A549 (cell line): ENCODE data around the gene GABRD. TPM values are rescaled to one million over a fixed set of nuclear protein-coding genes. Genes with fewer than 3 reads are reported as not detected.

Experiments
- ATAC-seq, 2 experiments: fragments of 200-7000 bp in 1 of 2; fragments of >200 bp in 1 of 2; cut with Nextera tagmentation in 1 of 2; cut with Tn5 transposase in 1 of 2; 3 replicates each; pipeline versions ENCODE4 v1.8.0 to v1.9.1; 2018 to 2020; ENCODE audit warnings: mild to moderate bottlenecking in 1 of 2, moderate library complexity in 1 of 2
- CTCF ChIA-PET: fragments of 300-600 bp; sonication (Branson Sonifier 250); formaldehyde crosslinking; extraction: SDS; loops from one replicate; lab custom pipeline; 2021; ENCODE audit warnings: antibody characterized with exemption, inconsistent platforms; lab: Yijun Ruan, JAX
- POLR2A ChIA-PET: fragments of 350-600 bp; formaldehyde crosslinking; extraction: SDS; loops from one replicate; lab custom pipeline; 2021; ENCODE audit warnings: antibody characterized with exemption, inconsistent platforms; lab: Yijun Ruan, JAX
- DNase-seq, 2 experiments: peaks; one replicate each; pipeline versions ENCODE4 v3.0.0 to v3.0.0-alpha.2; 2011 to 2016; ENCODE audit warnings: low read depth in 1 of 2, low spot score in 1 of 2
- FAIRE-seq: peaks from 2 replicates; lab custom pipeline; 2011; peaks lifted over from hg19 to GRCh38; lab: Jason Lieb, UNC
- H3K27ac ChIP-seq, 2 experiments: fragments of >200 bp; sonication (Bioruptor Twin); formaldehyde crosslinking; 3 replicates each; pipeline ENCODE4 v1.5.1; 2016 to 2017
- H3K4me1 ChIP-seq: fragments of >200 bp; sonication (Bioruptor Twin); formaldehyde crosslinking; 3 replicates; pipeline ENCODE4 v1.6.1; 2016
- H3K4me2 ChIP-seq: fragments of >200 bp; sonication (Bioruptor Twin); formaldehyde crosslinking; 3 replicates; pipeline ENCODE4 v1.6.1; 2016
- H3K4me3 ChIP-seq: fragments of >200 bp; sonication (Bioruptor Twin); formaldehyde crosslinking; 3 replicates; pipeline ENCODE4 v1.5.1; 2016
- H3K9me3 ChIP-seq: fragments of >200 bp; sonication (Bioruptor Twin); formaldehyde crosslinking; 3 replicates; pipeline ENCODE4 v1.6.1; 2016
- BHLHE40 ChIP-seq: IDR thresholded peaks from 2 replicates; pipeline ENCODE4 v1.6.1; 2012; ENCODE audit warnings: low read depth, low read length, inconsistent platforms
- CHD2 ChIP-seq: fragments of 150-350 bp; IDR thresholded peaks from 2 replicates; pipeline ENCODE4 v1.6.1; 2014; ENCODE audit warnings: low read length; ENCODE audit not compliant: partially characterized antibody
- EHF ChIP-seq: fragments of 250-450 bp; sonication (Bioruptor Pico); IDR thresholded peaks from 2 replicates; pipeline ENCODE4 v1.5.0; 2020; ENCODE audit warnings: mild to moderate bottlenecking
- EHMT2 ChIP-seq: fragments of 200-600 bp; sonication (generic); IDR thresholded peaks from 2 replicates; pipeline ENCODE4 v1.6.1; 2016; ENCODE audit warnings: antibody characterized with exemption, low read depth, mild to moderate bottlenecking, moderate library complexity
- EP300 ChIP-seq, 2 experiments: fragments of >200 bp; sonication (Bioruptor Twin); formaldehyde crosslinking; IDR thresholded peaks; 2 replicates in 1 of 2; 3 replicates in 1 of 2; pipeline ENCODE4 v1.6.1; 2016 to 2017
- FOSB ChIP-seq: fragments of 250-450 bp; sonication (Bioruptor Pico); IDR thresholded peaks from 2 replicates; pipeline ENCODE4 v1.5.0; 2020; ENCODE audit warnings: mild to moderate bottlenecking, moderate library complexity
- GATA3 ChIP-seq: IDR thresholded peaks from 2 replicates; pipeline ENCODE4 v1.6.1; 2012; ENCODE audit warnings: borderline replicate concordance
- HDAC2 ChIP-seq: fragments of 200-600 bp; sonication (generic); IDR thresholded peaks from 2 replicates; pipeline ENCODE4 v1.6.1; 2016
- MAFK ChIP-seq: fragments of 450-650 bp; IDR thresholded peaks from 2 replicates; pipeline ENCODE4 v1.6.1; 2014; ENCODE audit not compliant: partially characterized antibody
- MYC ChIP-seq: IDR thresholded peaks from 2 replicates; pipeline ENCODE4 v1.6.1; 2012; ENCODE audit warnings: mild to moderate bottlenecking, inconsistent platforms, low read length, improper control_type of control experiment, borderline replicate concordance
- PHF8 ChIP-seq: fragments of 200-600 bp; sonication (generic); IDR thresholded peaks from 2 replicates; pipeline ENCODE4 v1.6.1; 2016; ENCODE audit warnings: low read depth, mild to moderate bottlenecking, antibody characterized with exemption, moderate library complexity, borderline replicate concordance
- POLR2A ChIP-seq: IDR thresholded peaks from 2 replicates; pipeline ENCODE4 v1.6.1; 2012; ENCODE audit warnings: mild to moderate bottlenecking, low read length
- POLR2AphosphoS2 ChIP-seq: conservative IDR thresholded peaks from 2 replicates; pipeline ENCODE4 v1.6.1; 2012; ENCODE audit warnings: low read length, improper control_type of control experiment, inconsistent platforms
- REST ChIP-seq: fragments of 200-600 bp; sonication (generic); IDR thresholded peaks from 2 replicates; pipeline ENCODE4 v1.6.1; 2016; ENCODE audit warnings: antibody characterized with exemption, mild to moderate bottlenecking, moderate library complexity
- RFX5 ChIP-seq: fragments of 450-650 bp; IDR thresholded peaks from 2 replicates; pipeline ENCODE4 v1.7.1; 2014; ENCODE audit warnings: antibody characterized with exemption, mild to moderate bottlenecking, moderate library complexity
- RNF2 ChIP-seq: fragments of 200-600 bp; sonication (generic); IDR thresholded peaks from 2 replicates; pipeline ENCODE4 v1.6.1; 2016; ENCODE audit warnings: low read depth, mild to moderate bottlenecking, antibody characterized with exemption, moderate library complexity, borderline replicate concordance
- TP53 ChIP-seq: fragments of 250-450 bp; sonication (Bioruptor Pico); IDR thresholded peaks from 2 replicates; pipeline ENCODE4 v1.5.0; 2021; ENCODE audit warnings: mild to moderate bottlenecking, moderate library complexity
- ZFP36 ChIP-seq: fragments of 450-650 bp; IDR thresholded peaks from 2 replicates; pipeline ENCODE4 v1.6.1; 2014; ENCODE audit warnings: borderline replicate concordance; ENCODE audit not compliant: partially characterized antibody
- ZNF302 ChIP-seq: fragments of 250-450 bp; sonication (Bioruptor Pico); IDR thresholded peaks from 2 replicates; pipeline ENCODE4 v1.9.0; 2021; ENCODE audit warnings: inconsistent platforms, mild to moderate bottlenecking, moderate library complexity
- ZSCAN20 ChIP-seq: fragments of 250-450 bp; sonication (Bioruptor Pico); IDR thresholded peaks from 2 replicates; pipeline ENCODE4 v1.8.0; 2022; ENCODE audit warnings: mild to moderate bottlenecking, moderate library complexity
- WGBS: methylation state at CpG from one replicate; pipeline ENCODE4 v1.1.6; 2017; ENCODE audit errors: missing lambda C conversion rate; 5-methylcytosine and 5-hydroxymethylcytosine counted together
- polyA plus RNA-seq, 4 experiments: library from polyadenylated mRNA; depleted of rRNA in 3 of 4; stranded (reverse); fragments of >200 nt; fragmentation: RNase III in 1 of 4; extraction: RNeasy Plus Mini Kit Qiagen cat#74134 plus additional on column Dnase treatment in 1 of 4; gene quantifications; 2 replicates in 3 of 4; 3 replicates in 1 of 4; pipeline ENCODE4 v1.2.3, GENCODE V29; 2011 to 2017
- TF ChIP-seq, protein P1 (sequence below): fragments of >200 bp; sonication (Bioruptor Twin); formaldehyde crosslinking; IDR thresholded peaks from 3 replicates; pipeline ENCODE4 v1.5.1; 2016
- TF ChIP-seq, protein P2 (sequence below): fragments of 250-450 bp; sonication (Bioruptor Pico); IDR thresholded peaks from 2 replicates; pipeline ENCODE4 v1.5.0; 2020; ENCODE audit warnings: low read depth, mild to moderate bottlenecking, moderate library complexity
- TF ChIP-seq, protein P3 (sequence below): IDR thresholded peaks from 2 replicates; pipeline ENCODE4 v1.6.1; 2012; ENCODE audit warnings: low read depth, borderline replicate concordance
- TF ChIP-seq, protein P4 (sequence below): fragments of 250-450 bp; sonication (Bioruptor Pico); IDR thresholded peaks from 2 replicates; pipeline ENCODE4 v1.5.0; 2021; ENCODE audit warnings: mild to moderate bottlenecking, moderate library complexity, borderline replicate concordance

Gene GABRD
- polyA plus RNA-seq, 2 of the 4 experiments (the other 2 are of a cell fraction) = 0.12 to 0.52 TPM

GRCh38 chr1:2025491-2025981, 6.4 kb downstream of the GABRD start:
- POLR2A ChIA-PET = no interaction called here
- no peak for TF ChIP-seq REST
- TF ChIP-seq, protein P1, sequence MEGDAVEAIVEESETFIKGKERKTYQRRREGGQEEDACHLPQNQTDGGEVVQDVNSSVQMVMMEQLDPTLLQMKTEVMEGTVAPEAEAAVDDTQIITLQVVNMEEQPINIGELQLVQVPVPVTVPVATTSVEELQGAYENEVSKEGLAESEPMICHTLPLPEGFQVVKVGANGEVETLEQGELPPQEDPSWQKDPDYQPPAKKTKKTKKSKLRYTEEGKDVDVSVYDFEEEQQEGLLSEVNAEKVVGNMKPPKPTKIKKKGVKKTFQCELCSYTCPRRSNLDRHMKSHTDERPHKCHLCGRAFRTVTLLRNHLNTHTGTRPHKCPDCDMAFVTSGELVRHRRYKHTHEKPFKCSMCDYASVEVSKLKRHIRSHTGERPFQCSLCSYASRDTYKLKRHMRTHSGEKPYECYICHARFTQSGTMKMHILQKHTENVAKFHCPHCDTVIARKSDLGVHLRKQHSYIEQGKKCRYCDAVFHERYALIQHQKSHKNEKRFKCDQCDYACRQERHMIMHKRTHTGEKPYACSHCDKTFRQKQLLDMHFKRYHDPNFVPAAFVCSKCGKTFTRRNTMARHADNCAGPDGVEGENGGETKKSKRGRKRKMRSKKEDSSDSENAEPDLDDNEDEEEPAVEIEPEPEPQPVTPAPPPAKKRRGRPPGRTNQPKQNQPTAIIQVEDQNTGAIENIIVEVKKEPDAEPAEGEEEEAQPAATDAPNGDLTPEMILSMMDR = no peak
- TF ChIP-seq, protein P2, sequence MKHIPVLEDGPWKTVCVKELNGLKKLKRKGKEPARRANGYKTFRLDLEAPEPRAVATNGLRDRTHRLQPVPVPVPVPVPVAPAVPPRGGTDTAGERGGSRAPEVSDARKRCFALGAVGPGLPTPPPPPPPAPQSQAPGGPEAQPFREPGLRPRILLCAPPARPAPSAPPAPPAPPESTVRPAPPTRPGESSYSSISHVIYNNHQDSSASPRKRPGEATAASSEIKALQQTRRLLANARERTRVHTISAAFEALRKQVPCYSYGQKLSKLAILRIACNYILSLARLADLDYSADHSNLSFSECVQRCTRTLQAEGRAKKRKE (CRISPR knock-in tag) = no peak
- TF ChIP-seq BHLHE40 = no peak
- TF ChIP-seq CHD2 = no peak
- TF ChIP-seq POLR2A = no peak
- no peak for TF ChIP-seq TP53 (CRISPR knock-in tag)
- TF ChIP-seq, protein P3, sequence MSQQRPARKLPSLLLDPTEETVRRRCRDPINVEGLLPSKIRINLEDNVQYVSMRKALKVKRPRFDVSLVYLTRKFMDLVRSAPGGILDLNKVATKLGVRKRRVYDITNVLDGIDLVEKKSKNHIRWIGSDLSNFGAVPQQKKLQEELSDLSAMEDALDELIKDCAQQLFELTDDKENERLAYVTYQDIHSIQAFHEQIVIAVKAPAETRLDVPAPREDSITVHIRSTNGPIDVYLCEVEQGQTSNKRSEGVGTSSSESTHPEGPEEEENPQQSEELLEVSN = no peak
- no peak for TF ChIP-seq PHF8
- no peak for TF ChIP-seq GATA3
- no peak for TF ChIP-seq MYC
- TF ChIP-seq EP300 (IDR thresholded peaks at IDR 0.05) = no peak
- no peak for TF ChIP-seq EHF (CRISPR knock-in tag)
- DNase-seq (no peak), ATAC-seq (no peak), FAIRE-seq (no peak)
- no peak overlapping the region for H3K4me3 ChIP-seq
- no peak overlapping the region for H3K27ac ChIP-seq
- no peaks in the 10 kb centered on the region for H3K4me1 ChIP-seq
- CTCF ChIA-PET = interaction anchor here (0.5 to 0.8 kb wide), 2 partner anchors 21 to 1147 kb away, joined by 3 read pairs; no protein-coding TSS in a partner anchor
- WGBS = 69% methylated on average over 12 of the region's 39 CpGs
- no peaks in the 10 kb centered on the region for H3K9me3 ChIP-seq
- H3K4me2 ChIP-seq = no peak overlapping the region

GRCh38 chr1:2027961-2028583, 8.9 kb downstream of the GABRD start:
- Histone ChIP-seq H3K4me2 (no peak overlapping the region), H3K4me3 (no peak overlapping the region), H3K9me3 (no peaks in the 10 kb centered on the region), H3K27ac (no peak overlapping the region), H3K4me1 (no peaks in the 10 kb centered on the region)
- ATAC-seq (no peak), DNase-seq (no peak), FAIRE-seq (no peak)
- POLR2A ChIA-PET = no interaction called here
- WGBS = 83% methylated on average over 32 of the region's 46 CpGs
- CTCF ChIA-PET = interaction anchor here (0.5 to 1.4 kb wide), 4 partner anchors 13 to 172 kb away, joined by 3 to 5 read pairs (median 4); no protein-coding TSS in a partner anchor
- no peak for TF ChIP-seq MYC
- no peak for TF ChIP-seq MAFK
- TF ChIP-seq FOSB (CRISPR knock-in tag) = no peak
- no peak for TF ChIP-seq EHMT2
- no peak for TF ChIP-seq ZSCAN20 (CRISPR knock-in tag)
- TF ChIP-seq ZNF302 = no peak
- TF ChIP-seq HDAC2 = no peak
- TF ChIP-seq RNF2 = no peak
- no peak for TF ChIP-seq RFX5
- no peak for TF ChIP-seq BHLHE40
- TF ChIP-seq, protein P4, sequence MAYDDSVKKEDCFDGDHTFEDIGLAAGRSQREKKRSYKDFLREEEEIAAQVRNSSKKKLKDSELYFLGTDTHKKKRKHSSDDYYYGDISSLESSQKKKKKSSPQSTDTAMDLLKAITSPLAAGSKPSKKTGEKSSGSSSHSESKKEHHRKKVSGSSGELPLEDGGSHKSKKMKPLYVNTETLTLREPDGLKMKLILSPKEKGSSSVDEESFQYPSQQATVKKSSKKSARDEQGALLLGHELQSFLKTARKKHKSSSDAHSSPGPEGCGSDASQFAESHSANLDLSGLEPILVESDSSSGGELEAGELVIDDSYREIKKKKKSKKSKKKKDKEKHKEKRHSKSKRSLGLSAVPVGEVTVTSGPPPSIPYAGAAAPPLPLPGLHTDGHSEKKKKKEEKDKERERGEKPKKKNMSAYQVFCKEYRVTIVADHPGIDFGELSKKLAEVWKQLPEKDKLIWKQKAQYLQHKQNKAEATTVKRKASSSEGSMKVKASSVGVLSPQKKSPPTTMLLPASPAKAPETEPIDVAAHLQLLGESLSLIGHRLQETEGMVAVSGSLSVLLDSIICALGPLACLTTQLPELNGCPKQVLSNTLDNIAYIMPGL = no peak
- no peak for TF ChIP-seq EHF (CRISPR knock-in tag)
- TF ChIP-seq ZFP36 = no peak
- TF ChIP-seq POLR2AphosphoS2 = no peak
